DLD1 (cell line): Measurements from ENCODE around the gene DCTN3.
"Not testable (repeated sequence)": the region's sequence is repeated elsewhere in the genome, so short reads cannot be mapped to it uniquely, and the experiment has no call there.

Source experiments
- in situ Hi-C: cut with HindIII; loops from 2 replicates; pipeline ENCODE4 v1.10.0; 2017; ENCODE audit warnings: low sequenced_read_pairs

DCTN3 gene

DNA sequence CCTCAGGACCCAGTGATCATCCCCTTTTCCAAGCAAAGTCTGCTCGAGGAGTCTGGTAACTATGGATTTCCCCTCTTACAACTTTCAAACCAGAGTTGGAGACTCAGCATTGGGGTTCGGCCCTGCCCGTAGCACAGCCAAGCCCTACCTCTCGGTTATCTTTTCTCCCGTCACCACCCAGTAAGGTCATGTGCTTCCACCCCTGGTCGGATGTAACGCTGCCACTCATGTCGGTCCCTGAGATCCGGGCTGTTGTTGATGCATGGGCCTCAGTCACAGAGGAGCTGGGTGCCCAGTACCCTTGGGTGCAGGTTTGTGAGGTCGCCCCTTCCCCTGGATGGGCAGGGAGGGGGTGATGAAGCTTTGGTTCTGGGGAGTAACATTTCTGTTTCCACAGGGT lies 27.4 kb upstream of the DCTN3 start:
- in situ Hi-C loops = no loop called here

DNA sequence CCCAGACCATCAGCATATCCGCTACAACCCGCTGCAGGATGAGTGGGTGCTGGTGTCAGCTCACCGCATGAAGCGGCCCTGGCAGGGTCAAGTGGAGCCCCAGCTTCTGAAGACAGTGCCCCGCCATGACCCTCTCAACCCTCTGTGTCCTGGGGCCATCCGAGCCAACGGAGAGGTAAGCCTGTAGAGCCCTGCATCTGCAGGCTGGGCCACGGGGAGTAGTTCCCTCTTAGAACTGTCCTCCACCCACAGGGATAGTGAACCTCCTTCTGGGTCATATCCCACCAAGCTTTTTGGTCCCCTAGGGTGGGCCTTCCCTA lies 26.7 kb upstream of the DCTN3 start:
- in situ Hi-C loops = no loop called here

DNA sequence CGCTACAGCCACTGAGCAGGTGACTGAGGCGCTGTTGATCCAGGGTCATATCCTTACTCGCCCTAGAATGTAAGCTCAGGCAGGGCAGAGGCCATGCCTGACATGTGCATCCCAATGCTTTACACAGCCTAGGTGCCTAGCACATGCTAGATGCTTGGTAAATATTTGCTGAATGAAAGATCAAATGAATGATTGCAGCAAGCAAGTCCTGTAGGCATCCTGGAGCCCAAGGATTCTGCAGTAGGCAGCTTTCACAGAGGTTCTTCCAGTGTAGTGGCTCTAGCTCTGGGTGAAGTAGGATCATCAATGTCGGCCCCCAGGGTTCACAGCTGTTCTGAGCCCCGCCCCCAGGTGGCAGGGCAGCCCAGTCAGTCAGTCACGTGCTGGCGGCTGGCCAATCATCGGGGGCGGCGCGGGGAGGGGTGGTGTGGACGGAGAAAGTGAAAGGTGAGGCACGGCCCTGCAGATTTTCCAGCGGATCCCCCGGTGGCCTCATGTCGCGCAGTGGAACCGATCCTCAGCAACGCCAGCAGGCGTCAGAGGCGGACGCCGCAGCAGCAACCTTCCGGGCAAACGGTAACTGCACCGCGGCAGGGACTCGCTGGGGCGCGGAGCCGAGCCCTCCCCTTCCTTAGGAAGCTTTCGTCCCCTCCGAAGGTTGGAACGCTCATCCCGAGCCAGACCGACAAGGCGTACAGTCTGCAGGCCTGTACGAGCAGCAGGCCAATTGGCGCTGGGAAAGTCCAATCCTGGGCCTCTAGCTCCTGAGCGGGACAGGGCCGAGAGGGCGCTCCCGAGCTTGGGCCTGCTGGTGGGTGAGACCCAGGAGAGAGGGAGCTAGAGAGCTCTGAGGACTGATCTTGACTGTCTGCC lies 26.2 kb upstream of the DCTN3 start, which contains the start of gene GALT:
Gene GALT, plus strand, starts transcription at position 465 of the 873 bp plus-strand sequence. Its CDS starts 30 bp downstream, at position 495.
- in situ Hi-C loops = no loop called here

DNA sequence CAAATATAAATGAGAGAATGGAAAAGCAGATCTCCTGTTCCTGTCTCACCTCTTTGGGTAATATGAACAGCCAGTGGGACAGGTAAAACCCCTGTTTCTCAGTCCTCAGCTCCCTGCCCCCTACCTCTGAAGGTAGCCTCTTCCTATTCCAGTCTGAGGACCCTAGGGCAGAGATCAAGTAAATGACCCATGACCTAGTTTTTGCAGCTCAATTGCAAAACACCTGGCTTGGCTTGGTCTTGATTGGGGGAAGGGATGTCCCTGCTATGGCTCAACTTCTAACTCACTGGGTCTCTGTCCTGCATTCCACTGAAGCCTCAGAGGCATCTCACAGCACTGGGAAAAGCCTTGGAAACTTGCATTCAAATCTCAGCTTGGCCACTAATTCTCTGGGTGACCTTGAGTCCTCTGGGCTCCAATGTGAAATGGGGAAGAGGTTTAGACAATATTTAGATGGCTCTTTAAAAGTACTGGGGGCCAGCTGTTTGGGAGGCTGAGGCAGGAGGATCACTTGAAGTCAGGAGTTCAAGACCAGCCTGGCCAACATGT lies 24.5 kb upstream of the DCTN3 start:
- in situ Hi-C loops = no loop called here

DNA sequence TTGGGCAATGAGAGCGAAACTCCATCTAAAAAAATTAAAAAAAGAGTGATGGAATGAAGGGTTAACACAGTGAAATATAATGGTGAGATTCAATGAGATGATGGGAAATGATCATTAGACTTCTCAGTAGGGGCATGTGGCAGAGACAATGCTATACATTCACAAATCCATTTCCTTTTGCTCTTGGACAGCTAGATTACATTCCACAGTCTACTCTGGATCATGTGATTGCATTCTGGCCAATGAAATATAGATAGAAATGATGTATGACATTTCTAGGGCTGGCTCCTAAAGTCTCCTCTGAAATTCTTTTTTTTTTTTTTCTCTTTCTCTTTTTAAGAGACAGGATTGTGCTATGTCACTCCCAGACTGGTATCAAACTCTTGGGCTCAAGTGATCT lies 22.4 kb upstream of the DCTN3 start:
- in situ Hi-C loops = no loop called here

DNA sequence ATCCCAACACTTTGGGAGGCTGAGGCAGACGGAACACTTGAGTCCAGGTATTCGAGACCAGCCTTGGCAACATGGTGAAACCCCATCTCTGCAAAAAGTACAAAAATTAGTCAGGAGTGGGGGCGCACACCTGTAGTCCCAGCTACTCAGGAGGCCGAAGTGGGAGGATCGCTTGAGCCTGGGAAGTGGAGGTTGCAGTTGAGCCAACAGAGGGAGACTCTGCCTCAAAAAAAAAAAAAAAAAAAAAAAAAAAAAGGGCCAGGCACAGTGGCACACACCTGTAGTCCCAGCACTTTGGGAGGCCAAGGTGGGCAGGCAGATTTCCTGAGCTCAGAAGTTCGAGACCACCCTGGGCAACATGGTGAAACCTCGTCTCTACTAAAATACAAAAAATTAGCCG lies 19.0 kb upstream of the DCTN3 start:
- in situ Hi-C loops = not testable (repeated sequence)

DNA sequence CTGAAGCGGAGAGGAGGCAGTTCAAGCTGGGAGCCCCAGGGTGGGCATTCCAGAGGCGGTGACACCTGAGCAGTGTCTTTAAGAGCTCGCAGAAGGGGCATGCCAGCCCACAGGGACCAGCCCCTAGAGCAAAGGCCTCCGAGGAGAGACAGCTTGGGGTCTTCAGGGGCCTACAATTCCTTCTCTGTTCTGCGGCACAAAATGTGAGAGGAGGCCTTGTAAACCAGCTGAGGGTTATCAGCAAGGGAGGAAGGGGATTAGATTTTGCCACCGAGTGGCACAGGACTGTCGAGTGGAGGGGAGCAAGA lies 17.8 kb upstream of the DCTN3 start:
- in situ Hi-C loops = no loop called here

DNA sequence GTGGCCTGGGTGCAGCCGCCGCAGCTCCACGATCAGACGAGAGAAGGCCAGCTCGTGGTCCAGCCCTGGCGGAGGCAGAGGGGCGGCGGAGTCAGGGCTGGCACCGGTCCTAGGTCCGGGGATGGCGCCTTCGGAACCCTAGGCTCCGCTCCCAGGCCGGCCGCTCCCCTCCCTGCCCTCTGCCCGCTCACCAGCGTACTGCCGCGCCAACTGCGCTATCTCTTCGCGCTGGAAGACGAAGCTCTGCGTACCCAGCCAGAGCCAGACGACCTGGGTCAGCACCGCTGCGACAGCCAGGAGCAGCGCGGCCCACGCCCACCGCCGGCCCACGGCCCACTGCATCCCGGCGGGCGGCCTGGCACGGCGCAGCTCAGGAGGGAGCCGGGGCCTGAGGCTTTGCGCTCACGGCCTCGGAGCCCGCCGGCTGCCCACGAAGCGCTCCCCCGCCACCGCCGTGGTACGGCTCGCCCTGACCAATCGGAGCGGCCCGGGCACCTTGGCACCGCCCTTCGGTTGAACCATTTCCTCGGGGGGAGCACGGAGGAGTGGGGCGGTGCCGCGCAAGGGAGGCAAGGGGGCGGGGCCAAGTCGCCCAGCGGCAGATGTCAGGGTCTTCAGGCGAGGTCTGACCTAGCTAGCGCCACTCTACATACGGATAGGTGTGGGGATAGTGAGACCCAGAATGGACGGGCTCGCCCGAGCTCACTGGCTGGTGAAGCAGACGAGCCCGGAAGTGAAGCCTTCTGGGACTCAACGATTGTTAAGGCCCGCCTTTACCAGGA lies 17.3 kb upstream of the DCTN3 start, which contains the start of gene SIGMAR1:
Gene SIGMAR1, minus strand, starts transcription at position 432 of the 782 bp plus-strand sequence. Its CDS starts 90 bp downstream, at position 342.
- in situ Hi-C loops = no loop called here

DNA sequence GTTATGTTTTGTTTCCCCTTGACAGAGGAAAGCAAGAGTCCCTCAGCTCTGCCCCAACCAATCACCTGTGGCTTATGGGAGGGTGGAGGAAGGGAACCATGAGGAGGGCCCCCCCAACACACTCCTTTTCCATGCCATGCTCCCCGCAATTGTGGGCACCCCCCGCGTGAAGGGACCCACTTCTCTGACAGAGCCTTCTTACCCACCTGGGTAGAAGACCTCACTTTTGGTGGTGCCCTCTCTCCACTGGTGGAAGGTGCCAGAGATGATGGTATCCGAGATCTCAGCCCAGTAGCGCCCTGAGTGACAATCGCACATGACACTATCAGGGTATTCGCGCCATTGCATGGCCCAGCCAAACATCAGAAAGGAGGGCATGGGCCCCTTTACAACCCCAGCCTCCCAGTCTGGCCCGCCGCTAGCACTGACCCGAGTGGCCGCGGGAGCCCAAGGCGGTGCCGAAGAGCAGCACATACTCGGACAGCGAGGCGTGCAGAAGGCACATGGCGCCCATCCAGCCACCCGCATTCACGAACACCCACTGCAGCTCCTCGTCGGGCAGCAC lies 16.6 kb upstream of the DCTN3 start:
- in situ Hi-C loops = no loop called here

DNA sequence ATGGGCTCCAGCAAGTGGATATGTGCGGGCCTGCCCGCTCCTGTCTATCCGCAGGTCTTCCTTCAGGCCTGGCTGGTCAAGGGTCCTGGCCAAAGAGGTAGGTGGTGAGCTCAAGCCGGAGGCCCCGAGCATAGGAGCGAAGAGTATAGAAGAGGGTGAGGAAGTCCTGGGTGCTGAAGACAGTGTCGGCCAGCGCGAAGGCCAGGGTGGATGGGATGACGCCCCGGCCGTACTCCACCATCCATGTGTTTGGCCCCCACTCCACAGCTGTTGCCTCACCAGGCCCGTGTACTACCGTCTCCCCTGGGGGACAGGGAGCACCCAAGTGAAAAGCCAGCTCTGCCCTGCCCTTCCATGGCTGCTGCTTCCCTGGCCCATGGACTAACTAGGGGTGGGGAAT lies 15.3 kb upstream of the DCTN3 start:
- in situ Hi-C loops = no loop called here

DNA sequence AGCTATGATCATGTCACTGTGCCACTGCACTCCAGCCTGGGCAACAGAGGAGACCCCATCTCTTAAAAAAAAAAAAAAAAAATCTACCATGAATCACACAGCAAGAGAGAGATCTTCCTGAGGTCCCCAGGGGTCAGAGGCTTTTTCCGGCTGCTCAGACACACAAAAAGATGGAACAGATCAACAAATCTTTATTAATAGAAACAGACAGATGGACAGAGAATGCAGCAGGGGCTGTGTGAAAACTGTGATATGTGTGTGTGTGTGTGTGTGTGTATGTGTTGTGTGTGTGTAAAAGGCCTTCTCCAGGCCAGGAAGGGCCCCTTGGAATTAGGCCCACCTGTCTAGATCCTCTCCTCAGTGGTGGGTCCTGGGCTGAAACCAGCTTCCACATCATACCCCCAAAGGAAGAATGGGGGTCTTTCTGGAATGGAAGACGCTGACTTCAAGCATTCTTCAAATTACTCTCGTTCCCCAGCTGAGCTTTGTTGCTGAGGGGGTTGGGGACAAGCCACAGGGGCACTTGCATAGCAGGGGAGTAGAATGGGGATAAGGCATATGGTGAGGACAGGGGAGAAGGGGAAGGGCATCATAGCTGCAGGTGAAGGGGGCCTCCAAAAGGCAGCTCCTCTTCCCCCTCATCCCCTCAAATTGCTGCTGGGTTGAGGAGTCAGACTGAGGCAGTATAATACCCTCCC lies 14.4 kb upstream of the DCTN3 start:
- in situ Hi-C loops = no loop called here

DNA sequence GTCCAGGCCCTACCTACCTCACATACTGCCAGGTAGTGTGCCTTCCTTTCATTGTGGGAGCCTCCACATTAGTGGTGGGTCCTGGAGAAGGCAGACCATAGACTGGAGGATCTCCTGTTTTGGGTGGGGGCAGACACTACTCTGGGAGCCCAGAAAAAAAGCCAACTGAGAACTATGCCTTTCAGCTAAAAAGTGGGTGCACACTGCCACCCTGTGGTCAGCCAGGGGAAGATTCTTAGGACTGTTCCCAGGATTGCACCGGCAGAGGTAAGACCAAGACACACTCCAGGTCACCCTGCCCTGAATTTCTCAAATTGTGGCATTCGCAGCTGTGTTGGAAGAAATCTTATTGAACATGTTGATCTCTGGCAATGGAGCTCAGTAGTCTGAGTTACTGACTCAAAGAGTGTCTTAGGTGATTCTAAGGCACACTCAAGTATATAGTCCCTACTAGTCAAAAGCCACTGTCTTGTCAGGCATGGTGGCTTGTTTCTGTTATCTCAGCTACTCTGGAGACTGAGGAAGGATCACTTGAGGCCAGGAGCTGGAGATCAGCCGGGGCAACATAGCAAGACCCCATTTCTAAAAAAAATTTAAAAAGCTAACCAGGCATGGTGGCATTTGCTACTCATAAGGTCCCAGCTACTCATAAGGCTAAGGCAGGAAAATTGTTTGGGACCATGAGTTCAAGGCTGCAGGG lies 13.7 kb upstream of the DCTN3 start:
- in situ Hi-C loops = no loop called here

DNA sequence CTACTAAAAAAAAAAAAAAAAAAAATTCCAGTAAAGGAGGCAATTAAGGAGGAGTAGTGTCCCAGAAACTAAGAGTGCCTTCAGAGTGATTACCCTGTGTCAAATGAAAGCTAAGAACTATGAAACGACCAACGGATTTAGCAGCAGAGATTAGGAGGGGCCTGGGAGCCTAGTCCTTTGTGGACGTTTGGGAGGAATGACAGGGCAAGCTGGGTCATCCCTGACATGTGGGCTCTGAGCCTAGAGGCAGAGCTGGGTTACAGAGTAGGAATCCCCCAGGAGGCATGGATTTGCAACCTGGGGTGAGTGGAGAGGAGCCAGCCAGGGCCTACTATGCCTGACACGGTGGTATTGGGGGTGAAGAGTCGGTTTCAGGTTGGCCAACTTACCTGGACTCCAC lies 12.9 kb upstream of the DCTN3 start:
- in situ Hi-C loops = no loop called here

DNA sequence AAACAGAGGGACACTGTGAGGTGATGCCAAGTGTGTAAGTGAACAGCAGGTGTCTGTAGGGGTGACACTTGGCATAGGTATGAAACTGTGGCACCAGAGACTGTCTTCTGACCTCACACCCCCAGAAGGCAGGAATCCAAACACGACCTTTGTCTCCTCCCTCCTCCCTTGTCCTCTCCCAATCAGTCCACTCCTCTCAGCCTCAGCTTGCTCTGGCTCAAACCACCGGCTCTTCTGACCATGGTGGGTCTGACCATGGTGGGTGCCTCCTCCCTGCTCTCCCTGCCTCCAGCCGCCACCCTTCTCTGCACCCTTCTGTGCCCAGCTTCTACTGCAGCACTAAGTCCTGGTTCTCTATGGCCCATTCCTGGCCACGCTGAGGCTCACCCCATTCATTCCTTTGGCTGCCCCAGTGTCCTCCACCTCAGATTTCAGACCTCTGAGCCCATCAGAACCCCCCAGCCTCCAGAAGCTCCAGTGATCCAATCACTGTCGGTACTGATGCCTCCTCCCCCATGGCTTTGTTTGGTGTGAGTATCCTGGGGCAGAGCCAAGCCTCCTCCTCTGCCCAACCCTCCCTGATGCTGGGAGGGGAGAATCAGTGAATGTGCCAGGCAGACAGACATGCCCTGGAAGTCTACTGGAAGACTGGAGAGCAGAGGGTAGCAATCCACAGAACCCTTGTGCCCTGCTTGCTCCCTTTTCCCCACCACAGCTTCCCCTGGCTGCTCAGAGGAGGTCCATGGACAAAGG lies 10.3 kb upstream of the DCTN3 start:
- in situ Hi-C loops = no loop called here

DNA sequence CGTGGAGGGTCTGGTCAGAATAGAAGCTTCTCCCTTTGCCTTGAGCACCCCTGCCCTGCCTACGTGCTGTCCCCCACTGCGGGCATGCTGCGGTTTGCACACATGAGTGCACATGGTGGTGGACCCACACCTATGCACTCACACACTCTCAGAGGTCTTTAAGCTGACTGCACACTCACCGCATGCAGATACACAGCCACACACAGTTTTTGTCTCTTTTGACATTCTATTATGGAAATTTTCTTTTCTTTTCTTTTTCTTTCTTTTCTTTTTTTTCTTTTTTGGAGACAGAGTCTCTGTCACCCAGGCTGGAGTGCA lies 9.2 kb upstream of the DCTN3 start:
- in situ Hi-C loops = no loop called here

DNA sequence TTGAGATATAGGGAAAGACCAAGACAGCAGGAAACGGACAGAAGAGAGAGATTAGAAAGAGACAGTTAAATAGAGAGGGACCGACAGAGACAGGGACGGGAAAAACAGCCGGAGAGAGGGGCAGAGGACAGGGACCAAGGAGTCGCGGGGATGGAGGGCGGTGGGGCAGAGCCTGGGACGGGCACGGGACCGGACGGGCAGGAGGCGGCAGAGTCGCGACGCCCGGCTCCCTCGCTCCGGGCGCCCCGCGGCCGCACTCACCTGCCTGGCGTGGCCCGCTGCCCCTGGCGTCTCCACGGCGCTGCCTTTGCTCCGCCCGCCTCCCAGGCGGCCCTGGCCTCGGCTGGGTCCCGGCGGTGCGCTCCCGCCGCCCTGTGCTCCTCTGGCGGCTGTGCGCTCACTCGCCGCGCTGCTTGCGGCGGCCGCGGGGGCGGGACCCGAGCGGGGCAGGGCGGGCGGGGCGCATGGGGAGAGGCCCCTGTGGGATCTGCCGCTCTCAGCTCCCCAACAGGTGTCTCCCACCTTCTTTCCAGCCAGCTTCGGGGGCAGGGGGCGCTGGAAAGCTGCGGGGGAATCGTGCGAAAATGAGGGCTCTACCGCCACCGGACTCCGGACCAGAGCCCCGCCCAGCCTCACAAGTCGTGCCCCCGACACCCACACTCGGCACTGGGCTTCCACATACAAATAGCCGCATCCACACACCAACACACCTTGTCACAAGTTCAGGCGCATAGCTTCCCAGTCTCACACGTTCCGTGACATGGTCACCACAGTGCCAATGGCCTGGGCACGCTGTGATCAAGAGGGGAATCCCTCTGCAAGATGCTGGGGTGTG lies 8.6 kb upstream of the DCTN3 start, which contains the start of gene ARID3C:
Gene ARID3C, minus strand, starts transcription at position 411 of the 835 bp plus-strand sequence. CDS start 1,052 bp downstream, outside the sequence.
- in situ Hi-C loops = no loop called here

DNA sequence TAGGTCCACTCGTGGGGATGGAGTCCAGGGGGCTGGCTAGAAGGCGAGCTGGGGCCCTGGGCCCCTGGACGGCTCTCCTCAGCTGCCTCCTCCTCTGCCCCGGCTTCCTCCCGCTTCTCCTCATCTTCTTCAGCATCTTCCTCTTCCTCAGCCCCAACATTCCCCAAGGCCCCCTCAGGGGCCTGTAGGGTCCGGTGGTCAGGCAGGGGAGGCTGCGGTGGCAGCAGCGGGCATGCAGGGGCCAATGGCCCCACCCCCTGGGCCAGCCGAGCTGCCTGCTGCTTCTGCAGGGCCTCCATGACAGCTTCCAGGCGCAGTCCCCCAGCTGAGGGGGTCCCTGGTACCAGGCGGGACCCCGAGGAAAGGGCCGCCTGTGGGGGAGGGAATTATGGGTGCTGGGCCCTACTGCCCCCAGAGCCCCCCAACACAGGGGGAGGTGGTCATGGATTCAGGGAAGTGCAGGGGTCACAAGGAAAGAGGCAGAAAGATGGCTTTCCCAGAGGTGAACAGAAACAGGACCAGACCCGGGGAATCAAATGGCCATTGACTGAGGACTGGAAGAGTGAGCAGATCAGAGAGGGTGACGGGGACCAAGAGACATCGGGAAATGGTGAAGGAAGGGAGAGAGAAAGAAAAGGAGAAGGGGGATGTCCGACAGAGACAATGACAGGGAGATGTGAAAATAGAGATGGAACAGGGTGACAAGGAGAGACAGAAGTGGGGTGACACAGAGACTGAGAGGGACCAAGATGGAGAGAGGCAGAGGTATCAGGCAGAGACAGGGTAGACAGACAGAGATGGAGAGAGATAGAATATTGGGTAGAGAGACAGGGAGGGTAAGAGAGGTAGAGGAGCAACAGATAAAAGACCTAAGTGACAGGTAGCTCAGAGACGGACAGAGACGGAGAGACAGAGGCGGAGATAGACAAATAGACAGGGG lies 7.7 kb upstream of the DCTN3 start:
- in situ Hi-C loops = no loop called here

DNA sequence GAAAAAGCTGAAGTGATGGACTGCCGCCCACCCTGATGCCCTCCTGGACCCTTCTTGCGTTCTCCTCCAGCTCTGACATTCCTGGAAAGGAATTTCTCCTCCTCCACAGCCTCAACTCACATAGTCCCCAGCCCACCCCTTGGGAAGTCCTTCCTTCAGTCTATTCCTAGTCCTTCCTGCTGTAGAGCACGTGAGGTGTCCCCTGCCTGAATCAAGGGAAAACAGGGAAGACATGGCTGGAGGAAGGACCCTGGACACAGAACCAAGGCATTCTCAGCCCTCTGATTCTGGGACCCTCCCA lies 4.8 kb upstream of the DCTN3 start:
- in situ Hi-C loops = no loop called here
